Panc1 (cell line): ENCODE measurements around the gene PPFIA1. TPM values are rescaled to one million over a fixed set of nuclear protein-coding genes. Genes with fewer than 3 reads are reported as not detected.

Experiments used
- ATAC-seq: fragments of 200-7000 bp; cut with Tn5 transposase; 2 replicates; pipeline ENCODE4 v1.9.1; 2020; ENCODE audit warnings: mild to moderate bottlenecking, moderate library complexity
- BruUV-seq: library from RNA; stranded (reverse); fragments of 400-500 nt; replicated peaks from 2 replicates; lab custom pipeline; 2021; lab: Mats Ljungman, UMichigan
- CTCF ChIA-PET: fragments of 300-600 bp; sonication (Branson Sonifier 250); formaldehyde crosslinking; loops from one replicate; lab custom pipeline; 2022; ENCODE audit warnings: antibody characterized with exemption; lab: Charles Lee
- POLR2A ChIA-PET: fragments of 300-600 bp; sonication (Branson Sonifier 250); formaldehyde crosslinking; loops from one replicate; lab custom pipeline; 2022; ENCODE audit warnings: antibody characterized with exemption; lab: Charles Lee
- DNase-seq: peaks from one replicate; pipeline ENCODE4 v3.0.0-alpha.2; 2010; ENCODE audit warnings: low read depth, low spot score
- H3K27ac ChIP-seq: 2 replicates; pipeline ENCODE4 v1.5.1; 2011; ENCODE audit warnings: mild to moderate bottlenecking, low read length, inconsistent platforms
- H3K27me3 ChIP-seq: fragments of 200-500 bp; sonication (Bioruptor generic); 2 replicates; pipeline ENCODE4 v1.6.0; 2014; ENCODE audit warnings: low read length, inconsistent platforms; ENCODE audit not compliant: control insufficient read depth, insufficient read depth
- H3K36me3 ChIP-seq: fragments of 200-500 bp; sonication (Bioruptor generic); 2 replicates; pipeline ENCODE4 v1.5.1; 2014; ENCODE audit warnings: inconsistent platforms, mild to moderate bottlenecking, low read length, moderate library complexity; ENCODE audit not compliant: control insufficient read depth, insufficient read depth
- H3K4me1 ChIP-seq: 2 replicates; pipeline ENCODE4 v1.5.1; 2011; ENCODE audit warnings: inconsistent platforms, mild to moderate bottlenecking, low read length, moderate library complexity; ENCODE audit not compliant: control insufficient read depth, insufficient read depth
- H3K4me3 ChIP-seq, 2 experiments: 2 replicates each; pipeline ENCODE4 v1.5.1; 2011 to 2012; ENCODE audit warnings: low read depth in 2 of 2, low read length in 2 of 2, mild to moderate bottlenecking in 2 of 2, inconsistent platforms in 1 of 2, moderate library complexity in 1 of 2
- H3K9me3 ChIP-seq: fragments of 200-500 bp; sonication (Bioruptor generic); 2 replicates; pipeline ENCODE4 v1.5.1; 2014; ENCODE audit warnings: low read depth, mild to moderate bottlenecking, inconsistent platforms, low read length, moderate library complexity; ENCODE audit not compliant: control insufficient read depth, insufficient read depth
- CTCF ChIP-seq: fragments of 450-650 bp; IDR thresholded peaks from 2 replicates; pipeline ENCODE4 v1.5.1; 2017; ENCODE audit warnings: mild to moderate bottlenecking
- POLR2AphosphoS5 ChIP-seq: IDR thresholded peaks from 2 replicates; pipeline ENCODE4 v1.6.1; 2012; ENCODE audit warnings: mild to moderate bottlenecking, low read depth, low read length, moderate library complexity
- REST ChIP-seq, 2 experiments: IDR thresholded peaks; 2 replicates each; pipeline ENCODE4 v1.6.1; 2011 to 2012; ENCODE audit warnings: low read depth in 2 of 2, control low read depth in 1 of 2, low read length in 1 of 2, mild to moderate bottlenecking in 1 of 2, moderate library complexity in 1 of 2; ENCODE audit not compliant: insufficient read depth in 1 of 2
- SIN3A ChIP-seq: IDR thresholded peaks from 2 replicates; pipeline ENCODE4 v1.6.1; 2012; ENCODE audit warnings: low read depth, mild to moderate bottlenecking, low read length, moderate library complexity, borderline replicate concordance; ENCODE audit not compliant: insufficient read depth
- TCF7L2 ChIP-seq: IDR thresholded peaks from 2 replicates; pipeline ENCODE4 v1.6.1; 2011; ENCODE audit warnings: mild to moderate bottlenecking, low read depth, low read length, inconsistent platforms
- in situ Hi-C: cut with HindIII; loops from 2 replicates; pipeline ENCODE4 v1.10.0; 2016; ENCODE audit warnings: low sequenced_read_pairs, low pct_unique_long_range_greater_than_20kb
- intact Hi-C: fragments of 100-400 bp; cut with micrococcal nuclease; formaldehyde crosslinking; loops from one replicate; pipeline ENCODE4 v1.10.0; 2022; ENCODE audit not compliant: unreplicated experiment
- total RNA-seq: library from RNA; stranded (reverse); gene quantifications from one replicate; pipeline ENCODE4 v1.2.1, GENCODE V29; 2021; ENCODE audit not compliant: unreplicated experiment

The PPFIA1 gene
- total RNA-seq, 1 experiment from 2014 or later: 101 TPM

GRCh38 chr11:70311616-70312015 is 41.1 kb downstream of the PPFIA1 start:
- intact Hi-C loops: no loop called here
- H3K9me3 ChIP-seq: no peaks in the 10 kb centered on the region
- TF ChIP-seq POLR2AphosphoS5 (no peak), REST (IDR thresholded peaks at IDR 0.05; ENCODE audit: insufficient read depth in 1 of 2, low read depth in 2 of 2, low read length in 1 of 2) (no peak), SIN3A (no peak), TCF7L2 (no peak), CTCF (no peak)
- no peaks in the 10 kb centered on the region for H3K27me3 ChIP-seq
- no peak overlapping the region for H3K4me3 ChIP-seq
- POLR2A ChIA-PET: no interaction called here
- ATAC-seq (no peak), DNase-seq (no peak)
- H3K27ac ChIP-seq: no peak overlapping the region
- CTCF ChIA-PET: interaction anchor here (0.6 kb wide), 1 partner anchor 229 kb away, joined by 5 read pairs; no protein-coding TSS in a partner anchor
- BruUV-seq: no TSS peak
- H3K36me3 ChIP-seq: no peaks in the 10 kb centered on the region
- H3K4me1 ChIP-seq: peaks cover 14% of the 10 kb centered on the region
- in situ Hi-C loops: no loop called here

GRCh38 chr11:70312401-70313357 is 42.2 kb downstream of the PPFIA1 start:
- H3K36me3 ChIP-seq: no peaks in the 10 kb centered on the region
- ChIA-PET CTCF (no interaction called here), POLR2A (no interaction called here)
- in situ Hi-C loops (no loop called here), intact Hi-C loops (no loop called here)
- H3K9me3 ChIP-seq: no peaks in the 10 kb centered on the region
- TF ChIP-seq TCF7L2 (no peak), POLR2AphosphoS5 (no peak), SIN3A (no peak), CTCF (no peak), REST (IDR thresholded peaks at IDR 0.05; ENCODE audit: insufficient read depth in 1 of 2, low read depth in 2 of 2, low read length in 1 of 2) (no peak)
- DNase-seq (no peak), ATAC-seq (0 out of 2 replicates have a peak, but pooled peaks have one; percentile 40)
- H3K27ac ChIP-seq: no peak overlapping the region
- no peak overlapping the region for H3K4me3 ChIP-seq
- no peaks in the 10 kb centered on the region for H3K27me3 ChIP-seq
- BruUV-seq: no TSS peak
- 0 out of 2 replicates have a peak, but pooled peaks cover 4% of the 10 kb centered on the region for H3K4me1 ChIP-seq
